Measurements from ENCODE around the gene CDK6. TPM values are rescaled to one million over a fixed set of nuclear protein-coding genes. Genes with fewer than 3 reads are reported as not detected.

CDK6 gene
- total RNA-seq, 1 donor from 2014 or later: 24.8 TPM

- no peak for DNase-seq (ENCODE audit: low spot score)
Observed at GRCh38 chr7:92589056-92589455, 247.3 kb downstream of the CDK6 start.

DNA sequence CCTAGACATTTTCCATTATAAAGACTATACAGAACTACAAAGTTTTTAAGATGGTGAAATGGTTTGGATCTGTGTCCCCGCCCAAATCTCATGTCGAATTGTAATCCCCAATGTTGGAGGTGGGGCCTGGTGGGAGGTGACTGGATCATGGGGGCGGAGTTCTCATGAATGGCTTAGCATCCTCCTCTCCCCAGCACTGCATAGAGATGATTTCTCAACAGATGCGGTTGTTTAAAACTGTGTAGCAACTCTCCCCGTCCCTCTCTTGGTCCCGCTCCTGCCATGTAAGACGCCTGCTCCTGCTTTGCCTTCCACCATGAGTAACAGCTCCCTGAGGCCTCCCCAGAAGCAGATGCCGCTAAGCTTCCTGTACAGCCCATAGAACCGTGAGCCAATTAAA is 247.8 kb downstream of the CDK6 start:
- DNase-seq (ENCODE audit: low spot score): no peak

- no peak for DNase-seq (ENCODE audit: low spot score)
Observed at GRCh38 chr7:92586841-92587240, 249.5 kb downstream of the CDK6 start.

DNA sequence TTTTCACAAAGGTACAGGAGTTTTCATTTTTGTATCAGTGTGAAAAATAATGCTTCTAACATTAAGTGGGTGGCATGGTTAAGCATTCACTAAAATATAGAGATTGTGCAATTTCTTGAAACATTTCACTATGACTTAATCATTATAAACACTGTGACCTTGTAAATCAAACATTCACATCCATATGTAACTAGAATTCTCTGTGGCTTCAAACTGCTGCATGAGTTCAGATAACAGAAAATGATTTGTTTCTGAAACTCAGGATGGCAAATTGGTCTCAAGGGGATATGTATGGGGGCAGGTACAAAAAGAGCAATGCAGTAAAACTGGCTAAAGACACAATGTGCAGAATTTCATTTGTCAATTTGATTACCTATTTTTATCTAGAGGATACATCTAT is 250.0 kb downstream of the CDK6 start:
- DNase-seq (ENCODE audit: low spot score): no peak

- DNase-seq (ENCODE audit: low spot score): no peak
Observed at GRCh38 chr7:92584953-92585352, 251.4 kb downstream of the CDK6 start.

GRCh38 chr7:92582948-92583347 is 253.4 kb downstream of the CDK6 start:
- DNase-seq (ENCODE audit: low spot score): no peak

- no peak for DNase-seq (ENCODE audit: low spot score)
Observed at GRCh38 chr7:92576296-92576695, 260.1 kb downstream of the CDK6 start.

DNA sequence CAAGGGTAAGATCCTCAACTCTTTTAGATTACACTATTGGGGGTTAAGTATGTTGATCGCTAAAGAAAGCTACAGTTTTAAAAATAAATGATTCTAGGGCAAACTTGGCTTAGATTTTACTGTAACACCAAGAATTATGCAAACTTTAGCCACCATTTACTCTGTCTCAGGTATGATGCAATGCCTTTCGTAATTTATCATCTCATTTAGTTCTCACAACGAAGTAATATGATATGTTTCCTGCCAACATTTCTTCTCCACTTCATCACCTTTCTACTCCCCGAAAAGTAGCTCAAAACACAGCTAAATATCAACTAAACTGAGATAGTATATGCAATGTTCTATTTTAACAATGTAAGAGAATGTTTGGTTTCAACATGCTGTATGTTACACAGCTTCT is 267.2 kb downstream of the CDK6 start:
- no peak for DNase-seq (ENCODE audit: low spot score)

DNA sequence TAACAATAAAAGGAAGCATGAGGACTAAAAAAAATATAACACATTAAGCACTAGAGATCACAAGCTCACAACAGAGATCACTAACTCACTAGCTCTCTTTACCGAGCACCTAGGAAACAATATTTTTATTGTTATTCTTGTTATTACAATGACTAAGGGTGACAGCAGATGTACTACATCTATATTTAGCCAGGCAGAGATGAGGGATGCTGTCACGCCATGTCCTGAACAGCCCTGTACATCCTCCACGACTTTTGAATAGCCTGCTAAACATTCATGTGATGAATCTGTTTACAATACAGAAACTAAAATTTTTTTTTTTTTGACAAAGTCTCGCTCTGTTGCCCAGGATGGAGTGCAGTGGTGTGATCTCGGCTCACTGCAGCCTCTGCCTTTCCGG is 268.9 kb downstream of the CDK6 start:
- no peak for DNase-seq (ENCODE audit: low spot score)

DNA sequence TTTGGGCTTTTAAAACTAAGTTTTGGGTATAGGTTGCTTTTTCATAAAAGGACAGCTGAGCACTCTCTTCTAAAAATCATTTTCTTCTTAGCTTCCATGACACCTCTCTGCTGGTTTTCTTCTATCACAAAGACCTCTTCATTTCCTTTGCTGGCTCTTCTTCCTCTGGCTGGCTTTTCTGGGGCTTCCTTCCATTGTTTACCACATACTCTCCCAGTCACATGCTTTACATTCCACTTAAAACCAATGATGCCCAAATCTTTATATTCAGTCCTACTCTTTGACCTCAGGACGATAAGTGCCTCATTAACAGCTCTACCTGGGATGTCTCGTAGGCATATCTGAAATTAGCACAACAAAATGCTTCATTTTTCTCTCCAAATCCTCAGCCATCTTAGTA is 273.0 kb downstream of the CDK6 start:
- no peak for DNase-seq (ENCODE audit: low spot score)

- DNase-seq (ENCODE audit: low spot score): no peak
Observed at GRCh38 chr7:92560602-92561001, 275.8 kb downstream of the CDK6 start.

DNA sequence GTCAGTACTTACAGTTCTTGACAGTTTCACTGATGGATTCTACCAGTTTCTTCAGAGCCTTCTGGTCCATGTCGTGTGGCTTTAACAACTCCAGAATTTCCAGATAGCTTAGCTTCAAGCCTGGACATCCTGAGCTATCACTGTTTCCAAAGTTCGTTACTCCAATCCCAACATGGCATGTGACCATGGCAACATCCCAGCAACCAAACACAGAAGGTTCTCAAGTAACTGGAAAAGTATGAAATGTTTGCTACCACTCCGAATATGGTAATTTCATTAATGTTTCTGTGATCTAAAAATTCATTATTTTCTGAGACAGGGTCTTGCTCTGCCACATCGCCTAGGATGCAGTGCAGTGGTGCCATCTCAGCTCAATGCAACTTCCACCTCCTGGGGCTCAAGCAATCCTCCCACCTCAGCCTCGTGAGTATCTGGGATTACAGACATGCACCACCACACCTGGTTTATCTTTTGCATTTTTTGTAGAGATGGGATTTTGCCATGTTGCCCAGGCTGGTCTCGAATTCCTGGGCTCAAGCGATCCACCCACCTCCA is 278.5 kb downstream of the CDK6 start:
- DNase-seq (ENCODE audit: low spot score): no peak

DNA sequence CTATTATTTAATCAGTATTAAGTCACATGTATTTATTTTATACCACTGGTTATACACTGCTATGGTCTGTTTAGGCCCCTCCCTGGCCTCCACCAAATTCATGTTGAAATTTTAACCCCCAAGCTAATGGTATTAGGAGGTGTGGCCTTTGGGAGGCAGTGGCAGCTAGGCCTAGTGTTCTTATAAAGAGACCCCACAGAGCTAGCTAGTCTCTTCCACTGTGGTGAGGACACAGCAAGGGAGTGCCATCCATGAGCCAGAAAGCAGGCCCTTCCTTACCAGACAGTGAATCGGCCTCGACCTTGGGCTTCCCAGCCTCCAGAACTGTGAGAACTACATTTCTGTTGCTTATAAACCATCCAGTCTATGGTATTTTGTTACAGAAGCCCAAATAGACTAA is 279.1 kb downstream of the CDK6 start:
- DNase-seq (ENCODE audit: low spot score): no peak

Other genes with a start within 250 kb of the CDK6 start
- gene FAM133B, start 246.2 kb downstream of the CDK6 start, total RNA-seq: 32.5 TPM